Loucy (cell line): Measurements from ENCODE around the gene SIK3.

Experiments
- CTCF ChIP-seq: fragments of 200-600 bp; sonication (generic); conservative IDR thresholded peaks from 2 replicates; pipeline ENCODE4 v1.5.1; 2014; ENCODE audit warnings: mild to moderate bottlenecking, antibody characterized with exemption, low read length
- EZH2phosphoT487 ChIP-seq: fragments of 200-600 bp; IDR thresholded peaks from 2 replicates; pipeline ENCODE4 v1.6.1; 2018; ENCODE audit warnings: antibody characterized with exemption, mild to moderate bottlenecking, moderate library complexity, borderline replicate concordance

GRCh38 chr11:116855413-116855812 lies 242.8 kb downstream of the SIK3 start:
- TF ChIP-seq CTCF: no peak
- no peak for TF ChIP-seq EZH2phosphoT487
